Measurements from ENCODE around the gene ZDHHC1.
"Not testable (repeated sequence)": the region's sequence is repeated elsewhere in the genome, so short reads cannot be mapped to it uniquely, and the experiment has no call there.

Gene ZDHHC1

DNA sequence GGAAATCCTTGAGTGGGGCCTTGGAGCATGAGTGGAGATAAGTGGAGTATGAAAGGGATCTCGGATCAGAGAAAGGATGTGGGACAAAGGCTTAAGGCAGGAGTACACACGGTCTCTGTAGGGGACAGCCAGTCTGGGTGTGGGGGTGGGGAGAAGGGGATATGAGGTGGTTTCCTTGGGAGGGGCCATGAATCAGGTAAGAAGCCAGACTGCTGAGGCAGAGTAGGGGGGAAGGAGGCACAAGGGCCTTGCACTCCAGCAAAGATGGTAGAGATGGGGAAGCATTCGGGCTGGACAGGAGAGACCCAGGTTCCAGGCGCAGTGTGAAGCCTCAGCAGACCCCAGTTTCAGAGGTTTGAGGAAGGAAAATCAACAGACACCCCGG lies 16.2 kb upstream of the ZDHHC1 start:
- DNase-seq (ENCODE audit: insufficient read length, low spot score) = no peak
- no peak for FAIRE-seq

DNA sequence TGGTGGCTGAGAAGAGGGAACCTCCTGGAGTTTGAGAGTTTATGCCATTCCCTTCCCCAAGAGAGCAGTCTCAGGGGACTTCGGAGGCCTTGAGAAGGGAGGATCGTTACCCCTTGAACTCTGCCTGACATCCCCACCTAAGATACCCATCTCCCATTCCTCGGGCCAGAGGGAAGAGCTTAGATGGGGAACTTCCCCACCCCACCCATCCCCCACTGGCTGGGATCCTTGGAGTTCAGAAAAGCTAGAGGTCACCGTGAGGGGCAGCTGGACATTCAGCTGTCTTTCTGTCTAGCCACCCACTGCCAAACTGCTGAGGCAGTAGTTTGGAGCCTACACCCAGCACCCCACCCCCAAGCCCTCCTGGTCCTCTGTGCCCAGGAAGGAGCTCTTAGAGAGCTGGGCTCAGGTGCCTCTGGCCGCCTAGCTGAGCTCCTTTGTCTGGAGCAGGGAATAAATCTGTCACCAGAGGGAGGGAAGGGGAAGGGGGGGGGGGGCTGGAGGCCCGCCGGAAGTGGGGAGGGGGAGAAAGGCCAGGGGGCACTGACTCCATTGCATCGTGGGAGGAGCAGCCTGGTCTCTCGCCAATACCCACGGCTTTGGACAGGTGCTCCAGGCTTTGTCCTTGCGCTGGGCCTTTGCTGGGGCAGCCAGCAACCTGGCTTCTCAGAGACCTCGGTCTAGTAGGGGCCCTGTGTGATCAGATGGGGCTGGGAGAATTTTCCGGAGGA lies 15.7 kb upstream of the ZDHHC1 start:
- FAIRE-seq = no peak
- no peak for DNase-seq (ENCODE audit: insufficient read length, low spot score)

DNA sequence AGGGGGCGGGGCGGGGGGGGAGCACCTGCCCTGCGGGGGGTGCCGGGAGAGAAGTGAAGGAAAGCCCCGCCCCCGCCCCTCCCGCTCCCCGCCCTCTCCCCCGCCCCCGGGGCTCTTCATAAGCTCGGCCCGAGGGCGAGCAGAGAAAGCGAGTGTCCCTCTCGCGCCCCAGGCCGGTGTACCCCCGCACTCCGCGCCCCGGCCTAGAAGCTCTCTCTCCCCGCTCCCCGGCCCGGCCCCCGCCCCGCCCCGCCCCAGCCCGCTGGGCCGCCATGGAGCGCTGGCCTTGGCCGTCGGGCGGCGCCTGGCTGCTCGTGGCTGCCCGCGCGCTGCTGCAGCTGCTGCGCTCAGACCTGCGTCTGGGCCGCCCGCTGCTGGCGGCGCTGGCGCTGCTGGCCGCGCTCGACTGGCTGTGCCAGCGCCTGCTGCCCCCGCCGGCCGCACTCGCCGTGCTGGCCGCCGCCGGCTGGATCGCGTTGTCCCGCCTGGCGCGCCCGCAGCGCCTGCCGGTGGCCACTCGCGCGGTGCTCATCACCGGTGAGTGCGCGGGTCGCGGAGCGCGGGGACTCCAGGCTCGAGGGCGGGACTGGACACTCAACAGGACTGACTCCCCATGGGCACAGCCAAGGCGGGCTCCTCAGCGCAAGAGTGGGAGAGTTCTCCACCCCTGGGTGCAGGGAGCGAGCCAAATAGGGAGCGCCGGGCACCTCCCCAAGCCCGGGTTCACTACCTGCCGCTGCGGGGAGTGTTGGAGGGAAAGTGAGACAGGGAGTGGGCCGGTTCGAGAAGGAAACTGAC lies 14.9 kb upstream of the ZDHHC1 start, which contains the start of gene HSD11B2:
TSS of gene HSD11B2 (plus strand) at position 145 of the 798 bp plus-strand sequence. CDS start at position 273, 128 bp downstream.
- DNase-seq (ENCODE audit: insufficient read length, low spot score) (peak; percentile 58), FAIRE-seq (peak; percentile 79)

DNA sequence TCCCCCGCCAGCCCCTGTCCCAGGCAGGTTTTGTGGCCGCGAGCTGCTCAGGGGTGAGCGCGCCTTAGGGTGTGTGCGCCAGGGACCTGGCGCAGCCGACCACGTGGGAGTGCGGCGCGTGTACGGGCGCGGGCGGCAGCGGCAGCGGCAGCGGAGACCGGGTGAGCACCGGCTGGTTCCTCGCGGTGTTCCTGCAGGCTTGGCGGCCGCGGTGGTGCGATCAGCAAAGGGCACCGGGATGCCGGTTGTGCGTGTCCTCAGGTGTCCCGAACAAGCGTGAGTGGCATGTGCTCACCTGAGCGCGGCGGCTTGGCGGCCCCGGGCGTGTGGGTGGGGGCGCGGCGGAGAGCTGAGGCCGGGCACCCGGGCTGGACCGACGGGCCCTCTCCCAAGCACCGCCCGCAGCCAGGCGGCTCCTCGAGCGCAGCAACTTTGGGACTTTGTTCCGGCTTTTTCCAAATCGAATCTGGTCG lies 14.3 kb upstream of the ZDHHC1 start:
- peak; percentile 9 for FAIRE-seq
- no peak for DNase-seq (ENCODE audit: insufficient read length, low spot score)

DNA sequence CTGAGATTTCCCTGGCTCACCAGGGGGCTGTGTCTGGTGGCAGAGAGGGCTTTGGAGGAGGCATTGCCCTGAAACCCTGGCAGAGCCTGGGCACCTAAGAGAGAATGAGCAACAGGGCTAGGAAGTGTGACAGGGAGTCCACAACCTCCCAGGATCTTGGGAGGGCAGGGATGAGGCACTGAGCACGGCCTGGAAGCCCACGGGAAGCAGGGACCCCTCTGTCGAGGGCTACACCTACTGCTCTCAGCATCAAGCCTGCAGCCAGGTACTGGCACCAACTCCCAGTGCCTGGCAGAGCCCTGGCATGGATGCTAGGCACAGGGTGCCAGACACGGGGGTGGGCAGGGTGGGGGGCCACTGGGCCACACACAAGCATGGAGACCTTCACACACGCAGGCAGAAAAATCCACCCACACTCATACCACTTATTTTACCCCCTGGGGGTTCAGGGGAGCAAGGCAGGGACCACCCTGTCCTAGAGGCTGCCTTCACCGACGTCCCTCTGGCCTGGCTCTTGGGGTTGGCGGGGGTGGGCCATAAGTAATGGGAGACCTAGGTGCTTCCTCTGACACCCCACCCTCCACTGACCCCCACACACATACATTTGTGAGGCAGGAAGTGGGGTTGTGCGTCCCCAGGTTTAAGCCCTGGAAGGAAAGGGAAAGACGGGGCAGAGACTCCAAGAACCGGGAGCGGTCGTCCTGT lies 13.7 kb upstream of the ZDHHC1 start:
- DNase-seq (ENCODE audit: insufficient read length, low spot score) = no peak
- no peak for FAIRE-seq

DNA sequence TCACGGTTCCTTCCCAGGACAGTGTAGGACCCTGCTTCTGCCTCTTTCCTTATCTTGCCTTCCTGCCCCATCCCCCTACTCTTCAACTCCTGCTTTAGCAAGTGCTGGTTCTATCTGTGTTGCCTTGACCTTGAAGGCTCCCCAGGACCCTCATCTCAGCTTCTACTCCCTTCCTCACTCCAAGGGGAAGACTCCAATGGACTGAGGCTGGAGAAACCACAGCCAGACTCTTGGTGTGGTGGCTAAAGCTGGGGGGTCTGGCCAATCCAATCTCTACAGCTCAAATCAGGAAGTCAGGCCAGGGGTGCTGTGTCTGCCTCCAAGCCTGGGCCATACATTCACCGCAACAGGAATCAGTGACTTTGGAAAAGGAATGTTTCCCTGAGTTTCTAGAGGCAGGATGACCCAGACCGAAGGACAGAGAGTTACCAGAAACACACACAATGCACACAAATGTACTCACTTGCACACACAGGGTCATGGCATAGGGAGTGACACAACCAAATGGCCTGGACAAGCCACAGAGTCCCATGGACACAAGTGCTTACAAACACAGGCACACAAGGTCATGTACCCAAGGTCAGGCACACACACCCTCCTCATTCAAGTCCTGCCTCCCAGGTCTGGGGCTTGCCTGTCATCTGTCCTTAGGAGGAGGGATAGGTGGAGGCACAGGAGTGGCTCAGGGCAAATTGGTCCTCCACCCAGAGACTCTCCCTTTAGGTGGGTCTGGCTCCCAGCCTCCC lies 12.9 kb upstream of the ZDHHC1 start:
- FAIRE-seq (peak; percentile 31), DNase-seq (ENCODE audit: insufficient read length, low spot score) (no peak)

DNA sequence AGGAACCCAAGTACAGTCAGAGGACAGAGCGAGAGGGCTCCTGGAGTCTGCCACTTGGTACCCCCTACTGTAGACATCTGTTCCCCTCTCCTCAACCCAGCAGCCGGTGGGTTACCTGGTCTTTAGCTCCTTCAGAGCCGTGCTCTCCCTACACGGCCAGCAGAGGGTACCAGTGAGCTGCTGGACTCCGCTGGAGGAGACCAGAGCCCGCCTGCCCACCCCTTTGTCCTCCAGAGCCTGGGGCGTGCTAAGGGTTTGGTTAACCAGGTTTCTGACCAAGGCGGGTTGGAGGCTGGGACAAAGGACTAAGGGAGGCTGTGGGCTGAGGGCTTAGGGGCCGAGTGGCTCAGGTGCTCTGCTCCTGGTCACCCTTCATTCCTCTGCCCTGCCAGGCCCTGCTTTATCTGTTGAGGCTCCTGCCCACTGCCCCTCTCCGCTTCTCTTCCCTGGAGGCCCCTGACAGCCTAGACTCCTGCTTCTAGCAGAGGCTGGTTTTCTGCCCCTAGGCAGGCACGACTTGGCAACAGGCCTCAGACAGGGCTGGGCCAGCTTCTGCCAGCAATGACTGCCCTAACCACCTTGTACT lies 12.0 kb upstream of the ZDHHC1 start:
- DNase-seq (ENCODE audit: insufficient read length, low spot score) = peak; percentile 89
- FAIRE-seq = no peak

DNA sequence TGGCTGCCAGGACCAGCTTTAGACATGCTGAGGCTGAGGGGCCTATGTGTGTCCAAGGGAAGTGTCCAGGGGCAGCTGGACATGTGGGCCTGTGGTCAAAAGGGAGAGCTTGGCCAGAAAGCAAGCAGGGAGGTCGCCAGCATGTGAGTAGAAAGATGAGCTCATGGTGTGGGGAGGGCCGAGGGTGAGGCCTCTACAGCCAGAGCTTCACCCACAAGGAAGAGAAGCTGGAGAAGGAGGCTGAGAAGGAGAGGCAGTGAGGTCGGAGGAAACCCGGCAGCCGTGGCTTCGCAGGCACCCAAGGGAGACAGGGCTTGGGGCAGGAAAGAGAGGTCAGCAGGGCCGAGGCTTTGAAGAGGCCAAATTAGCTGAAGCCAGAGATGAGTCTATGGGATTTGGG lies 10.7 kb upstream of the ZDHHC1 start:
- DNase-seq (ENCODE audit: insufficient read length, low spot score) (no peak), FAIRE-seq (no peak)

DNA sequence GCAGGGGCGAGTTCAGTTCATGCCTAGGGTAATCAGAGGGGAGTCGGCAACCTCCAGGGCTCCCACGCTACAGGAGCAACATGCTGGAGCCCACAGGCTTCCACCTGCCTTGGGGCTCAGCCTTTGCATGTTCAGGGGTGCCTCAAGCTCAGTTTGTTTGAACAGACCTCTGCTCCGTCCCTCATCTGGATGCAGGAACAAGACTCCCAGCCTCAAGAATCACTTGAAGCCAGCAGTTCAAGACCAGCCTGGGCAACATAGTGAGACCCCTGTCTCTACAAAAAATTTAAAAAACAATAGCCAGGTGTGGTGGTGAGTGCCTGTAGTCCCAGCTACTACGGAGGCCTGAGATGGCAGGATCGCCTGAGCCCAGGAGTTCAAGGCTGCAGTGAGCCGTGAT lies 9.7 kb upstream of the ZDHHC1 start:
- DNase-seq (ENCODE audit: insufficient read length, low spot score) (no peak), FAIRE-seq (no peak)

DNA sequence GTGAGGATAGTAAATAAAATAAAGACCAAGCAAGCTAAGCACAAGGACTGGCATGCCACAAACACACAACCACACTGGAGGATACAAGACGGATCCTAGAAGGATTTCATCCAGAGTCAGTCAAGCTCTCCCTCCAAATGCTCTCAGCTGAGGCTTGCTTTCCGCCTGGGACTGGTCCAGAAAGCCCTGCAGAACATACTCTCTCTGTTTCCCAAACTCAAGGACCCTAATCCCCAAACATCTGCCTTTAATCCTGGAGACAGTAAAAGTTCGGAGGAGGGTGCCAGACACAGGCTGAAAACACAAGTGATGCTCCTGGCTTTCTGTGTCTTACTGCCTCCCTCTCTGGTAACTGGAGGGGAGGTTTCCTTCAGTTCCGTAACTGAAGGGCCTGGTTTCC lies 9.3 kb upstream of the ZDHHC1 start:
- FAIRE-seq (no peak), DNase-seq (ENCODE audit: insufficient read length, low spot score) (no peak)

DNA sequence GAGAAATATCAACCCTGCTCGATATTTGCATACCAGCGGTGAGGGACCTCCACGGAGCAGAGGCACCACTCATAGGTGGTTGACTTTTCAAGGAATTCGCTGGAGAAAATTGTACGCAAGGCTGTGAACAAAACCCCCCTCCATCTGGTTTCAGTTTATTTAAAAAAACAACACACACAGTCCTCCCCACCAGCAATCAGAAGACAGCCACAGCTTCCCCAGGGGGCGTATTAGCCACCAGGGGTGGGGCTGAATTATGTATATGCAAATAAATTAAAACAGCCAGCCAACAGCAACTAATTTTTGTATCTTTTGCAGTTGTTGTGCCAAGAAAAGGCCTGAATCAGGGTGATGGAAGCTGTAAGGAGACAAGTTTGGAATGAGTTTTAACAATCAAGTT lies 8.8 kb upstream of the ZDHHC1 start:
- FAIRE-seq (no peak), DNase-seq (ENCODE audit: insufficient read length, low spot score) (no peak)

DNA sequence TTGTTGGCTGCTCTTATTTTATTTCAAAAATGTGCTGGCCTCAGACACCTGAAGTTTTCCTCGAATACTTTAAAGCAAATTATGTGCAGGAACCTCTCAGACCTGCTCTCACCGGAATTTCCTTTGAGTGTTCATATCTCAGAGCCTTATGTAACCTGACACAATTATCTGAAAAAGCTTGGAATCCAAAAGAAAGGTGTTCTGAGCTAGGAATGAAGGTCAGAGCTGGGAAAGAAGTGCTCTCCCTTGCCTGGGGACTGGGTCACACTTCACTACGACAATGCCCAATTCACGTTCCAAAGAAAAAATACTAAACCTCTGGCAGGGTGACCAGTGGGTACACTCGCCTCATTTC lies 8.0 kb upstream of the ZDHHC1 start:
- DNase-seq (ENCODE audit: insufficient read length, low spot score) = no peak
- FAIRE-seq = no peak

DNA sequence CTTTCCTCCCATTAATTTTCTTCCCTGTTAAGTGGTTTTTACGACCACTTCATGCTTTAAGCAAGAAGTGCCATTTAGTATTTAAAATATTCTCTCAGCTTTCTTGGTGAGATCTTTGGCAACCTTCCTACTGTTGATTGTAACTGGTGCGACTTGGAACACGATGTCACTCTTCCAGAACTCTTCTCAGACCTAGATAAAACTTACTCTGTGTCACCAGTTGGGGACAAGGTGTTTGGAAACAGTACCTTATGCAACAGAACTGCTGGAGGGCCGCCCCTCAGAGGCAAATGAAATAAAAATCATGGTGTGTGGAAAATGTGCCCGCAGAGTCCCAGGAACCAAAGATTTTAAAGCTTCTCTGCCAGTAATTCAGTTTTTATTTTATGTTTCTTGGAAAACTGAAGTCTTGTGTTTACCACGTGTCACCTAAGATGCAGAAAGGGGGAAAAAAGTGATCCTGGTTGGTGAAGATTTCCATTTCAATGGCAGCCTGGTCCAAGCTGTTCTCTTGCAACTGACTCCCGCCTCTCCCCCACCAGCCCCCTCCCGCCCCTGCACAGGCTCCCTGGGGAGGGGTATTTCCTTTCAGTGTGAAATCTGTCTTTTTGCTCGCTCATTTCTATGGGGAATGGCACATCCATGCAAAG lies 7.5 kb upstream of the ZDHHC1 start:
- FAIRE-seq (no peak), DNase-seq (ENCODE audit: insufficient read length, low spot score) (no peak)

DNA sequence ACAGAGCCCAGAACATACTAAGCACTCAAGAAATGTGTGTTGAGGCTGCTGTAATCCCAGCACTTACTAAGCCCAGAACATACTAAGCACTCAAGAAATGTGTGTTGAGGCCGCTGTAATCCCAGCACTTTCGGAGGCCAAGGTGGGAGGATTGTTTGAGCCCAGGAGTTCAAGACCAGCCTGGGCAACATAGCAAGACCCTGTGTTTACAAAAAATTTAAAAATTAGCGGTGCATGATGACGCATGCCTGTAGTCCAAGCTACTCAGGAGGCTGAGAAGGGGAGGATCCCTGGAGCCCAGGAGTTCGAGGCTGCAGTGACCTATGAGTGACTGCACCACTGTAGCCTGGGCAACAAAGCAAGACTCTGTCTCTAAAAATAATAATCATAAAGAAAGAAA lies 6.7 kb upstream of the ZDHHC1 start:
- DNase-seq (ENCODE audit: insufficient read length, low spot score) (no peak), FAIRE-seq (no peak)

DNA sequence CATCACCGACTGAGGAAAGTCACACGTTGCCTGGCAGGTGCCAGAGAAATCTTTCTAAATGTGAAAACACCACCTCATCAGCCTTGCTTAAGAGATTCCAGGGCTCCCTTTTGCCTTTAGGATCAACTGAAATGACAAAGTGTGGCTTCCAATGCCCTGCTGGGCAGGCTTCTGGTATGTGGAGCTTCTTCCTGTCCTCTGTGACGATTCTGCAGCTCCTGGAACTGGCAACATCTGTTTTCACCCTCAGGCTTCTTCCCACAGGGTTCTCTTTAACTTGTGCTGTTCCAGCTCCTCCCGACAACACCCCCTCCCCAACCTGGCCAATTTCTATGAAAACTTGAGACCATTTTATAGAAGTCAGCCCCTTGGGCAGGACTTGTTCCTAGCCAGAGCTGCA lies 4.8 kb upstream of the ZDHHC1 start:
- DNase-seq (ENCODE audit: insufficient read length, low spot score) = no peak
- FAIRE-seq = no peak

DNA sequence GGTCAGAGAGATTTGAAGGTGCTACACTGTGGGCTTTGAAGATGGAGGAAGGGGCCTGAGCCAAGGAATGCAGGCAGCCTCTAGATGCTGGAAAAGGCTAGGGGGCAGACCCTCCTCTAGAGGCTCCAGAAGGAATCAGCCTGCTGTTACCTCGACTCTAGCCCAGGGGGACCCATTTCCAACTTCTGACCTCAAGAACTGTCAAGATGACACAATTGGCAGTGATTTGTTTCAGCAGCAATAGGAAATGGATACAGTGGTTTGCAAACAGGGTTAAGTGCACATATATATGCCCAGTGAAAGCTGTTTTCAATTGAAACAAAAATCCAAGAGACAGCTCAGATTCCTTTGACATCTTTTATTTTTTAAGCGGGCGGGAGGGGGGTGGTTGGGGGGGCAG lies 3.7 kb upstream of the ZDHHC1 start:
- no peak for FAIRE-seq
- no peak for DNase-seq (ENCODE audit: insufficient read length, low spot score)

DNA sequence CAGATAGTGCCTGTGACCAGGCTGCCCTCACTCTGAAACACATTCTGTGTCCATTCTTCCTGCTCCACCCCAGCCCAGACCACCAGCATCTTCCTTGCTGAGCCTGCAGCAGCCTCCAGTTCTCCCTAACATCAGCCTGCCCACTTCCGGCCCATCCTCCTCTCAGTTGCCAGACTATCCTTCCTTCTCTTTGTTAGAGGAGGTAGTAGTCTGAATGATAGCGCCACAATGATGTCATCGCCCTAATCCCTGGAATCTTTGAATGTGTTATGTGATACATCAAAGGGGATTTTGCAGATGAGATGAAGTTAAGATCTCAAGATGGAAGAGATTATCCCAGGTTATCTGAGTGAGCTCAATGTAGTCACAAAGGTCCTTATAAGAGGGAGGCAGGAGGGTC lies 3.2 kb upstream of the ZDHHC1 start:
- no peak for DNase-seq (ENCODE audit: insufficient read length, low spot score)
- FAIRE-seq = no peak

DNA sequence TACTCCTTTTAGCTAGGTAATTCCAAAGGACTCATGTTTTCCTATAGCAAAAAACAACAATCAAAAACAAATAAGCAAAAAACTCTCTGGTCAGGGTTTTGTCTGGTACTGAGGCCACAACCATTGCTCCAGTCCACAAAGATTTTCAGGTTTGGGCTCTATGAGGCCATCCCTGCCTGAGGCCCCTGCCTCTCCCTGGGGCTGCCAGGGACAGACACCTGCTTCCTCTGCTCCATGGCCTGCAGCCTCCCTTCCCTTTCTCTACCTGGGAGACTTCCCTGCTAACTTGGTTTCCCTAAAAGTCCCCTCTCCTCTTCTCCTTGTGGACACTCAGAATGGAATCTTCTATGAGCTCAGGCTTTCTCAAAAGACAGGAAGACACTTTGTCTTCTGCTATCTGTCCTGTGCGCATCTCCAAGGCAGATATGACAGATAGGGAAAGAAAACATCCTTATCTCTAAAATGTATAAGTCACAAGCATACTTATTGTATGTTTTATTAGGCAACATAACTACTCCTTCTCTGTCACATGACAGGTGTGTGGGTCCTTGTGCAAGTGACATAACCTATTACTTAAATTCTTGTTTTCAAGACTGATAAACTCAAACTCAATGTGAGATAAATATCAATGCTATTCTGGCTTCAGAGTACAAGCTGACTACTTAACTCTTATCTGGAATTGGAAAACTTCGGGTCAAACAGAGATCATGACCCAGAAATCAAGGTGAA lies 1.2 kb upstream of the ZDHHC1 start:
- DNase-seq (ENCODE audit: insufficient read length, low spot score) = no peak
- no peak for FAIRE-seq

DNA sequence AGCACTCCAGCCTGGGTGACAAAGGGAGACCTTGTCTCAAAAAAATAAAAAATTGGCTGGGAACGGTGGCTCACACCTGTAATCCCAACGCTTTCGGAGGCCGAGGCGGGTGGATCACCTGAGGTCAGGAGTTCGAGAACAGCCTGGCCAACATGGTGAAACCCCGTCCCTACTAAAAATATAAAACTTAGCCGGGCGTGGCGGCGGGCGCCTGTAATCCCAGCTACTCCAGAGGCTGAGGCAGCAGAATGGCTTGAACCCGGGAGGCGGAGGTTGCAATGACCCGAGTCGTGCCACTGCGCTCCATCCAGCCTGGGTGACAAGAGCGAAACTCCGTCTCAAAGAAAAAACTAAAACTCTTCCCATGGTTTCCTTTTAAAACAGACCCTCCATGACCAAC lies 856 bp downstream of the ZDHHC1 start:
- not testable (repeated sequence) for FAIRE-seq; DNase-seq (ENCODE audit: insufficient read length, low spot score)
